IMR-90 (cell line): Measurements from ENCODE around the gene ALX4. TPM values are rescaled to one million over a fixed set of nuclear protein-coding genes. Genes with fewer than 3 reads are reported as not detected.

Experiments used
- ATAC-seq: fragments of 200-7000 bp; cut with Tn5 transposase; 2 replicates; pipeline ENCODE4 v1.9.1; 2020; ENCODE audit warnings: low read depth, mild to moderate bottlenecking, moderate library complexity
- BruUV-seq: library from RNA; stranded (reverse); fragments of 400-500 nt; replicated peaks from 2 replicates; lab custom pipeline; 2021; lab: Mats Ljungman, UMichigan
- CTCF ChIA-PET: fragments of 300-600 bp; formaldehyde crosslinking; extraction: SDS; loops from one replicate; lab custom pipeline; 2021; ENCODE audit warnings: antibody characterized with exemption; lab: Yijun Ruan, JAX
- POLR2A ChIA-PET: fragments of 300-600 bp; sonication (Branson Sonifier 250); formaldehyde crosslinking; loops from one replicate; lab custom pipeline; 2022; ENCODE audit warnings: antibody characterized with exemption; ENCODE audit not compliant: unreplicated experiment; lab: Charles Lee
- DNase-seq: peaks from one replicate; pipeline ENCODE4 v3.0.0; 2013
- H2AFZ ChIP-seq: replicated peaks from 2 replicates; pipeline ENCODE3; 2013; ENCODE audit warnings: low read length, mild to moderate bottlenecking; ENCODE audit not compliant: poor library complexity
- H2AK5ac ChIP-seq: 2 replicates; pipeline ENCODE4 v1.6.1; 2013; ENCODE audit warnings: low read depth, low read length, inconsistent platforms
- H2AK9ac ChIP-seq: replicated peaks from 2 replicates; pipeline ENCODE3; 2013; ENCODE audit warnings: mild to moderate bottlenecking, low read depth, low read length, moderate library complexity; ENCODE audit not compliant: poor library complexity
- H2BK120ac ChIP-seq: 2 replicates; pipeline ENCODE4 v1.6.1; 2013; ENCODE audit warnings: low read depth, low read length, inconsistent platforms
- H2BK15ac ChIP-seq: 3 replicates; pipeline ENCODE4 v1.6.1; 2013; ENCODE audit warnings: low read depth, low read length, inconsistent platforms
- H2BK20ac ChIP-seq: 2 replicates; pipeline ENCODE4 v1.6.1; 2013; ENCODE audit warnings: low read depth, mild to moderate bottlenecking, inconsistent platforms, low read length, moderate library complexity
- H2BK5ac ChIP-seq: 2 replicates; pipeline ENCODE4 v1.6.1; 2013; ENCODE audit warnings: mild to moderate bottlenecking, low read depth, low read length, inconsistent platforms; ENCODE audit not compliant: poor library complexity, severe bottlenecking
- H3K14ac ChIP-seq: replicated peaks from 2 replicates; pipeline ENCODE4 v1.6.1; 2013; ENCODE audit warnings: low read depth, low read length, inconsistent platforms
- H3K18ac ChIP-seq: 2 replicates; pipeline ENCODE4 v1.6.1; 2013; ENCODE audit warnings: low read depth, low read length, control low read depth
- H3K23ac ChIP-seq: 2 replicates; pipeline ENCODE4 v1.6.1; 2013; ENCODE audit warnings: low read depth, low read length, inconsistent platforms
- H3K27ac ChIP-seq: 2 replicates; pipeline ENCODE4 v1.5.1; 2013; ENCODE audit warnings: mild to moderate bottlenecking, control low read depth, low read length; ENCODE audit not compliant: insufficient read depth
- H3K27me3 ChIP-seq: 2 replicates; pipeline ENCODE4 v1.6.1; 2013; ENCODE audit warnings: low read length; ENCODE audit not compliant: control insufficient read depth, insufficient read depth
- H3K36me3 ChIP-seq: 2 replicates; pipeline ENCODE4 v1.6.1; 2013; ENCODE audit warnings: low read length, mixed read lengths; ENCODE audit not compliant: control insufficient read depth, insufficient read depth
- H3K4ac ChIP-seq: 2 replicates; pipeline ENCODE4 v1.6.1; 2013; ENCODE audit warnings: low read depth, low read length, inconsistent platforms
- H3K4me1 ChIP-seq: 2 replicates; pipeline ENCODE4 v1.6.1; 2013; ENCODE audit warnings: low read length, mixed read lengths; ENCODE audit not compliant: control insufficient read depth, insufficient read depth
- H3K4me2 ChIP-seq: 2 replicates; pipeline ENCODE4 v1.6.1; 2013; ENCODE audit warnings: low read depth, mild to moderate bottlenecking, control low read depth, low read length, moderate library complexity
- H3K4me3 ChIP-seq: 2 replicates; pipeline ENCODE4 v1.5.1; 2013; ENCODE audit warnings: low read depth, mild to moderate bottlenecking, control low read depth, low read length, moderate library complexity; ENCODE audit not compliant: insufficient read depth
- H3K56ac ChIP-seq: 2 replicates; pipeline ENCODE4 v1.6.1; 2013; ENCODE audit warnings: low read length, inconsistent platforms; ENCODE audit not compliant: insufficient read depth; ENCODE audit errors: extremely low read depth
- H3K79me1 ChIP-seq, 2 experiments: 2 replicates each; pipeline ENCODE4 v1.6.1; 2013; ENCODE audit warnings: low read length in 2 of 2, inconsistent platforms in 1 of 2, low read depth in 1 of 2
- H3K9ac ChIP-seq: 2 replicates; pipeline ENCODE4 v1.6.1; 2013; ENCODE audit warnings: low read depth, low read length, control low read depth
- H3K9me1 ChIP-seq: 2 replicates; pipeline ENCODE4 v1.6.1; 2013; ENCODE audit warnings: low read length, inconsistent platforms; ENCODE audit not compliant: insufficient read depth
- H3K9me3 ChIP-seq: 2 replicates; pipeline ENCODE4 v1.6.1; 2013; ENCODE audit warnings: low read length; ENCODE audit not compliant: control insufficient read depth, insufficient read depth
- H4K20me1 ChIP-seq: 2 replicates; pipeline ENCODE4 v1.6.1; 2013; ENCODE audit warnings: low read length, inconsistent platforms; ENCODE audit not compliant: insufficient read depth
- H4K5ac ChIP-seq: 2 replicates; pipeline ENCODE4 v1.6.1; 2013; ENCODE audit warnings: mild to moderate bottlenecking, low read depth, low read length, control low read depth
- H4K8ac ChIP-seq, 2 experiments: 2 replicates each; pipeline ENCODE4 v1.6.1; 2013; ENCODE audit warnings: low read depth in 2 of 2, low read length in 2 of 2, control low read depth in 1 of 2, inconsistent platforms in 1 of 2
- H4K91ac ChIP-seq: 2 replicates; pipeline ENCODE4 v1.6.1; 2013; ENCODE audit warnings: low read depth, low read length, inconsistent platforms; ENCODE audit not compliant: insufficient read depth
- BHLHE40 ChIP-seq: fragments of 150-350 bp; IDR thresholded peaks from 2 replicates; pipeline ENCODE4 v1.6.1; 2016; ENCODE audit warnings: mild to moderate bottlenecking, low read depth, low read length
- CEBPB ChIP-seq: IDR thresholded peaks from 2 replicates; pipeline ENCODE4 v1.6.1; 2012; ENCODE audit warnings: low read depth, low read length, improper control_type of control experiment
- CHD1 ChIP-seq: IDR thresholded peaks from 2 replicates; pipeline ENCODE4 v1.6.1; 2012; ENCODE audit warnings: low read depth, low read length, improper control_type of control experiment
- CTCF ChIP-seq: conservative IDR thresholded peaks from 2 replicates; pipeline ENCODE4 v1.5.1; 2012; ENCODE audit warnings: mild to moderate bottlenecking, low read depth, low read length, improper control_type of control experiment
- FOS ChIP-seq: fragments of 150-350 bp; IDR thresholded peaks from 2 replicates; pipeline ENCODE4 v1.6.1; 2016; ENCODE audit warnings: low read depth, low read length
- MAFK ChIP-seq: IDR thresholded peaks from 2 replicates; pipeline ENCODE4 v1.6.1; 2012; ENCODE audit warnings: low read depth, low read length, improper control_type of control experiment
- MAZ ChIP-seq: IDR thresholded peaks from 2 replicates; pipeline ENCODE4 v1.6.1; 2012; ENCODE audit warnings: low read depth, mild to moderate bottlenecking, low read length, improper control_type of control experiment, moderate library complexity, borderline replicate concordance
- MXI1 ChIP-seq: IDR thresholded peaks from 2 replicates; pipeline ENCODE4 v1.6.1; 2012; ENCODE audit warnings: low read depth, mild to moderate bottlenecking, low read length, moderate library complexity, borderline replicate concordance
- NFE2L2 ChIP-seq: fragments of 150-350 bp; IDR thresholded peaks from 2 replicates; pipeline ENCODE4 v1.6.1; 2016; ENCODE audit warnings: low read depth, mild to moderate bottlenecking, low read length
- POLR2A ChIP-seq: IDR thresholded peaks from 2 replicates; pipeline ENCODE4 v1.6.1; 2012; ENCODE audit warnings: mild to moderate bottlenecking, low read depth, low read length
- RAD21 ChIP-seq: IDR thresholded peaks from 2 replicates; pipeline ENCODE4 v1.6.1; 2012; ENCODE audit warnings: low read length, improper control_type of control experiment
- RCOR1 ChIP-seq: IDR thresholded peaks from 2 replicates; pipeline ENCODE4 v1.6.1; 2012; ENCODE audit warnings: mild to moderate bottlenecking, low read length, improper control_type of control experiment; ENCODE audit not compliant: insufficient replicate concordance
- RFX5 ChIP-seq: IDR thresholded peaks from 2 replicates; pipeline ENCODE4 v1.8.0; 2012; ENCODE audit warnings: low read depth, mild to moderate bottlenecking, low read length, moderate library complexity
- SMC3 ChIP-seq: fragments of 150-350 bp; IDR thresholded peaks from 2 replicates; pipeline ENCODE4 v1.6.1; 2016; ENCODE audit warnings: low read depth, mild to moderate bottlenecking, antibody characterized with exemption, low read length, moderate library complexity
- WGBS, 2 experiments: methylation state at CpG; one replicate each; pipeline versions ENCODE4 v1.1.5 to v1.1.7; 2013; ENCODE audit warnings: missing lambda C conversion rate in 2 of 2; ENCODE audit not compliant: insufficient read length in 1 of 2; ENCODE audit errors: extremely low coverage in 2 of 2; 5-methylcytosine and 5-hydroxymethylcytosine counted together
- dilution Hi-C: fragments of 300-500 bp; cut with HindIII; formaldehyde crosslinking; loops from one replicate; pipeline ENCODE4 v1.14.3; 2018; ENCODE audit warnings: low sequenced_read_pairs; ENCODE audit not compliant: unreplicated experiment
- in situ Hi-C: fragments of 300-500 bp; cut with MboI; formaldehyde crosslinking; loops from 3 replicates; pipeline ENCODE4 v1.14.3; 2019; ENCODE audit warnings: low sequenced_read_pairs, inconsistent platforms, mixed read lengths
- intact Hi-C: fragments of 100-400 bp; cut with micrococcal nuclease; formaldehyde crosslinking; loops from 2 replicates; pipeline ENCODE4 v1.10.0; 2022
- polyA plus RNA-seq, 3 experiments: library from polyadenylated mRNA; depleted of rRNA; stranded (reverse); fragments of >200 nt; gene quantifications; 2 replicates each; pipeline ENCODE4 v1.2.3, GENCODE V29; 2012; ENCODE audit warnings: low replicate concordance in 1 of 3
- total RNA-seq: library from RNA; depleted of rRNA; stranded (reverse); fragments of >200 nt; gene quantifications from 2 replicates; pipeline ENCODE4 v1.2.3, GENCODE V29; 2012
- TF ChIP-seq, protein P1 (sequence below): fragments of 150-350 bp; IDR thresholded peaks from 2 replicates; pipeline ENCODE4 v1.6.1; 2017; ENCODE audit warnings: mild to moderate bottlenecking, antibody characterized with exemption, low read length, low read depth
- TF ChIP-seq, protein P2 (sequence below): fragments of 150-350 bp; IDR thresholded peaks from 2 replicates; pipeline ENCODE4 v1.6.1; 2016; ENCODE audit warnings: low read depth, mild to moderate bottlenecking, low read length, moderate library complexity, borderline replicate concordance

ALX4 gene
- total and polyA plus RNA-seq, 2 of the 4 experiments (the other 2 are of a cell fraction), result not detected

- Histone ChIP-seq H4K20me1 (no peaks in the 10 kb centered on the region), H4K5ac (no peak overlapping the region), H2BK15ac (no peak overlapping the region), H2AK9ac (no peak overlapping the region), H3K9ac (no peak overlapping the region), H3K14ac (no peak overlapping the region), H4K91ac (no peak overlapping the region), H3K23ac (no peak overlapping the region), H2BK5ac (no peak overlapping the region), H2BK20ac (no peak overlapping the region), H3K4ac (no peak overlapping the region), H3K18ac (no peak overlapping the region), H2BK120ac (no peak overlapping the region), H3K27me3 (peaks cover 98% of the 10 kb centered on the region), H2AFZ (no peak overlapping the region), H3K27ac (no peak overlapping the region), H3K56ac (no peak overlapping the region), H3K36me3 (no peaks in the 10 kb centered on the region), H3K9me3 (no peaks in the 10 kb centered on the region; the same call in 1 of the 2 replicates), H4K8ac (no peak overlapping the region), H3K9me1 (no peaks in the 10 kb centered on the region), H3K4me2 (no peak overlapping the region), H3K4me3 (no peak overlapping the region), H3K79me1 (no peaks in the 10 kb centered on the region), H3K4me1 (no peaks in the 10 kb centered on the region), H2AK5ac (no peak overlapping the region)
- BruUV-seq, result no TSS peak
- TF ChIP-seq RAD21 (no peak), CHD1 (no peak), NFE2L2 (no peak), MXI1 (no peak), MAZ (no peak), POLR2A (no peak), CTCF (no peak), FOS (no peak), CEBPB (no peak), RFX5 (no peak), RCOR1 (no peak), BHLHE40 (no peak), SMC3 (no peak), MAFK (no peak)
- TF ChIP-seq, protein P1, sequence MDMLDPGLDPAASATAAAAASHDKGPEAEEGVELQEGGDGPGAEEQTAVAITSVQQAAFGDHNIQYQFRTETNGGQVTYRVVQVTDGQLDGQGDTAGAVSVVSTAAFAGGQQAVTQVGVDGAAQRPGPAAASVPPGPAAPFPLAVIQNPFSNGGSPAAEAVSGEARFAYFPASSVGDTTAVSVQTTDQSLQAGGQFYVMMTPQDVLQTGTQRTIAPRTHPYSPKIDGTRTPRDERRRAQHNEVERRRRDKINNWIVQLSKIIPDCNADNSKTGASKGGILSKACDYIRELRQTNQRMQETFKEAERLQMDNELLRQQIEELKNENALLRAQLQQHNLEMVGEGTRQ, result no peak
- TF ChIP-seq, protein P2, sequence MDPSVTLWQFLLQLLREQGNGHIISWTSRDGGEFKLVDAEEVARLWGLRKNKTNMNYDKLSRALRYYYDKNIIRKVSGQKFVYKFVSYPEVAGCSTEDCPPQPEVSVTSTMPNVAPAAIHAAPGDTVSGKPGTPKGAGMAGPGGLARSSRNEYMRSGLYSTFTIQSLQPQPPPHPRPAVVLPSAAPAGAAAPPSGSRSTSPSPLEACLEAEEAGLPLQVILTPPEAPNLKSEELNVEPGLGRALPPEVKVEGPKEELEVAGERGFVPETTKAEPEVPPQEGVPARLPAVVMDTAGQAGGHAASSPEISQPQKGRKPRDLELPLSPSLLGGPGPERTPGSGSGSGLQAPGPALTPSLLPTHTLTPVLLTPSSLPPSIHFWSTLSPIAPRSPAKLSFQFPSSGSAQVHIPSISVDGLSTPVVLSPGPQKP, result no peak
- in situ Hi-C loops (no loop called here), dilution Hi-C loops (no loop called here), intact Hi-C loops (no loop called here)
- ChIA-PET CTCF (interaction anchor here (1.0 to 2.0 kb wide), 2 partner anchors 9 to 144 kb away, joined by 3 to 5 read pairs; no protein-coding TSS in a partner anchor), POLR2A (no interaction called here)
- WGBS, 2 experiments, result no CpG with 5 or more reads among the region's 6 CpGs
- ATAC-seq, result no peak
- no peak for DNase-seq
Measured at GRCh38 chr11:44322243-44322642, 12.3 kb upstream of the ALX4 start.
